ENCODE measurements around the gene CRHR1. TPM values are rescaled to one million over a fixed set of nuclear protein-coding genes. Genes with fewer than 3 reads are reported as not detected.

CRHR1 gene
- polyA plus RNA-seq, 1 of the 3 experiments (the other 2 are of a cell fraction): 0.13 TPM

- H3K9me2 ChIP-seq: no peaks in the 10 kb centered on the region
- ChIA-PET POLR2A (no interaction called here), CTCF (interaction anchor here (0.6 to 3.1 kb wide), 3 partner anchors 11 to 37 kb away, joined by 3 to 13 read pairs (median 9); no protein-coding TSS in a partner anchor)
- no peak overlapping the region for H2AFZ ChIP-seq (ENCODE audit: low read depth)
- TF ChIP-seq RXRA (IDR thresholded peaks at IDR 0.05; ENCODE audit: borderline replicate concordance, low read depth): no peak
- no peak for TF ChIP-seq JUND (IDR thresholded peaks at IDR 0.05)
- no peak for TF ChIP-seq TAF1 (IDR thresholded peaks at IDR 0.05; ENCODE audit: borderline replicate concordance, low read depth, low read length)
- no peak for TF ChIP-seq USF2 (IDR thresholded peaks at IDR 0.05; ENCODE audit: borderline replicate concordance, low read depth, low read length)
- TF ChIP-seq GATA2 (CRISPR knock-in tag; IDR thresholded peaks at IDR 0.05): no peak
- no peak for TF ChIP-seq RAD21 (IDR thresholded peaks at IDR 0.05; ENCODE audit: low read length)
- TF ChIP-seq GABPA (IDR thresholded peaks at IDR 0.05; ENCODE audit: low read depth): no peak
- no peak for TF ChIP-seq CTCF (IDR thresholded peaks at IDR 0.05)
- TF ChIP-seq FOSL2 (IDR thresholded peaks at IDR 0.05; ENCODE audit: borderline replicate concordance, low read depth): no peak
- no peak for TF ChIP-seq USF1 (IDR thresholded peaks at IDR 0.05; ENCODE audit: borderline replicate concordance, low read depth)
- TF ChIP-seq MEF2A (IDR thresholded peaks at IDR 0.05; ENCODE audit: borderline replicate concordance, low read depth): no peak
- TF ChIP-seq SMC3 (IDR thresholded peaks at IDR 0.05; ENCODE audit: low read depth, low read length): no peak
- TF ChIP-seq ELF1 (IDR thresholded peaks at IDR 0.05): no peak
- TF ChIP-seq NFIC (IDR thresholded peaks at IDR 0.05; ENCODE audit: borderline replicate concordance): no peak
- no peak for TF ChIP-seq TCF12 (IDR thresholded peaks at IDR 0.05)
- no peak for TF ChIP-seq SIN3A (IDR thresholded peaks at IDR 0.05; ENCODE audit: borderline replicate concordance, low read depth, low read length)
- TF ChIP-seq IRF3 (IDR thresholded peaks at IDR 0.05; ENCODE audit: low read depth, low read length): no peak
- no peak for TF ChIP-seq NRF1 (IDR thresholded peaks at IDR 0.05; ENCODE audit: low read depth, low read length)
- TF ChIP-seq POLR2AphosphoS5 (IDR thresholded peaks at IDR 0.05; ENCODE audit: low read depth, low read length): no peak
- H3K4me3 ChIP-seq (ENCODE audit: low read depth in 2 of 2, low read length in 1 of 2): no peak overlapping the region
- H3K36me3 ChIP-seq (replicated peaks in 1 of 2; ENCODE audit: control insufficient read depth in 1 of 2, insufficient read depth in 2 of 2, low read length in 1 of 2): no peaks in the 10 kb centered on the region
- H4K20me1 ChIP-seq (ENCODE audit: insufficient read depth): no peaks in the 10 kb centered on the region
- no peaks in the 10 kb centered on the region; a peak in 1 of 4 replicates for H3K4me1 ChIP-seq (ENCODE audit: control insufficient read depth in 1 of 2, insufficient read depth in 2 of 2, low read depth in 1 of 2, low read length in 1 of 2)
- H3K27me3 ChIP-seq (ENCODE audit: insufficient read depth): peaks cover 34% of the 10 kb centered on the region; the same call in 1 of the 2 replicates
- WGBS (ENCODE audit: low lambda C conversion rate): 61% methylated on average over 8 of the region's 8 CpGs
- no peaks in the 10 kb centered on the region for H3F3A ChIP-seq (replicated peaks; ENCODE audit: insufficient read depth)
- H3K9me3 ChIP-seq: no peaks in the 10 kb centered on the region
- no peak for DNase-seq
- no peak overlapping the region for H3K9ac ChIP-seq
- no peaks in the 10 kb centered on the region for H3K79me2 ChIP-seq (ENCODE audit: insufficient read depth)
- no peak overlapping the region for H3K4me2 ChIP-seq
- H3K27ac ChIP-seq (ENCODE audit: low read depth in 2 of 2, low read length in 1 of 2): no peak overlapping the region
These were observed 9.9 kb downstream of the CRHR1 start for GRCh38 chr17:45793999-45794540.

All from SK-N-SH (cell line).